Stimulated activated CD4-positive, alpha-beta T cell treated with anti-CD3 and anti-CD28 coated beads, Interleukin-2, amount 100 ng/mL, for 4 hours (primary cell): ENCODE measurements around the gene CD6.
A peak's percentile ranks its signal among the peaks of the same experiment; 100 is the strongest.

Experiments
- DNase-seq: peaks from one replicate; pipeline ENCODE4 v3.0.0-alpha.2; 2020; ENCODE audit warnings: low read depth

The CD6 gene

DNA sequence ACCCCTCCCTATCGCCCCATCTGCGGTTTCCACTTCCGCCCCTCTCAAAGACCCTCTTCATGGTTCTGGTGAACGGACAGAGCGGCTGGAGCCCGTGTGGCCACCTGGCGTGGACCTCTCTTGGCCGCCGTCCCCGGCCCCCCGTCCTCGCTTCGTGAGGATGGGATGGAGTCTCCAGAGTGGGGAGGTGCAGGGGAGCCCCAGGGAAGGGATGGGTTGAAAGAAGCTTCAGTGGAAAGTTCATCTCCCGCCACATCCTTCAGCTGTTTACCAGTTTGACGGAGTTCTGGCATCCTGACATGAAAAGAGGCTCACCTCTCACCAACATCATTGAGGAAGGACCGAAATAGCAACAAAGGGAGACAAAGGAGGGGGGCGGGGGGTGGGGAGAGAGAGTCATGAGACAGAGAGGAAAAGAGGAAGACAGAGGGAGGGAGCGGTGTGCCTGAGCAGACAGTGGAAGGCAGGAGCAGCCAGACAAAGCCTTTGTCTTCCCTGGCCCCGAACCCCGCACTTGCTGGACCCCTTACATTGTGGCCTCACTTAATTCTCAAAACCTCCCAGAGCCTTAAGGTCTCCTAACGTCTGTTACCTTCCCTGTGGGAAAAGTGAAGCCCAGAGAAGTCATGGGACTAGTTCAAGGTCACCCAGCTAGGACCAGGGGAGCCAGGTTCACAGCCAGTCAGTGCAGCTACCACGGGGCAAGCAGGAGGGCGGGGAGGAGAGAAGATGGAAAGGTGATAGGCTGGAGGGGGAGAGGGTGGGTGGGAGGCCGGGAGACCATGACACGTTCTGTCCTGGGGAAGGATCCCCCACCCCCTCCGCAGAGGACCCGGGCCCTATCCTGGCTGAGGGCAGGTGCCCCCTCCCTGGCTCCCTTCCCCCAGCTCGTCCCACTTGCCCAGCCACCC lies 54.9 kb downstream of the CD6 start:
- no peak for DNase-seq

GRCh38 chr11:61027141-61027840 lies 55.8 kb downstream of the CD6 start:
- no peak for DNase-seq

- DNase-seq: peak; percentile 79
Measured at GRCh38 chr11:61028135-61028729, 56.8 kb downstream of the CD6 start.

GRCh38 chr11:61032824-61033223 lies 61.3 kb downstream of the CD6 start:
- DNase-seq: no peak

DNA sequence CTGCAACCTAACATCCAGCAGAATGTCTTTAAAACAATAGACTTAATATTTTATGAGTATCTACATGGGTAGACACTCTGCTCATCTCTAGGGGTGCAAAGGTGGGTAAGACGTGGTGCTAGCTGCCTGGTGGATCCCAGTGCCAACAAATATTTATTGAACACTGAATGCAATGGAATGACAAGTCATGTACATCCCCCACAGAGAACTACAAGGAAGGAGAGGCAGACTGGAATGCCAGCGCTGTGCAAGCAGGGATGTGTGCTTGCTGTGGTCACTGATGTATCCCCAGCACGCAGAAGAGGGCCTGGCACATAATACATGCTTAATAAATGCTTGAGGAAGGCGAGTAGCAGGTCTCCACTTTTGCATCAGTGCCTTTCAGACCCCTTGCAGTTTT lies 61.9 kb downstream of the CD6 start:
- DNase-seq: no peak

DNA sequence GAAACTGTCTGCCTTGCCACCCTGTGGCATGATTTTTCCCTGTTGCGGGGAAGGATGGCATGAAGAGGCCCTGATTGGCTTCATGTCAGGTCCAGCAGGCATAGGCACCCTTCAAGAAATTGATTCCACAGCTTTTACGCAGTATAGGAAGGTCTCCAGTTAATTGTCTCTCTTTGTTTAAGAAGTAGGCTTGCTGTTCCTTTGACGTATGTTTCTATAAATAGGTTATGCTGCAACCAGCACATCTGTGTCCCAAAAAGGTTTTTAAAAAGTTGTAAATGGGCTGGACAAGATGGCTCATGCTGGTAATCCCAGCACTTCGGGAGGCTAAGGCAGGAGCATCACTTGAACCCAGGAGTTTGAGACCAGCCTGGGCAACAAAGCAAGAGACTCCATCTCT lies 62.6 kb downstream of the CD6 start:
- DNase-seq: no peak

DNA sequence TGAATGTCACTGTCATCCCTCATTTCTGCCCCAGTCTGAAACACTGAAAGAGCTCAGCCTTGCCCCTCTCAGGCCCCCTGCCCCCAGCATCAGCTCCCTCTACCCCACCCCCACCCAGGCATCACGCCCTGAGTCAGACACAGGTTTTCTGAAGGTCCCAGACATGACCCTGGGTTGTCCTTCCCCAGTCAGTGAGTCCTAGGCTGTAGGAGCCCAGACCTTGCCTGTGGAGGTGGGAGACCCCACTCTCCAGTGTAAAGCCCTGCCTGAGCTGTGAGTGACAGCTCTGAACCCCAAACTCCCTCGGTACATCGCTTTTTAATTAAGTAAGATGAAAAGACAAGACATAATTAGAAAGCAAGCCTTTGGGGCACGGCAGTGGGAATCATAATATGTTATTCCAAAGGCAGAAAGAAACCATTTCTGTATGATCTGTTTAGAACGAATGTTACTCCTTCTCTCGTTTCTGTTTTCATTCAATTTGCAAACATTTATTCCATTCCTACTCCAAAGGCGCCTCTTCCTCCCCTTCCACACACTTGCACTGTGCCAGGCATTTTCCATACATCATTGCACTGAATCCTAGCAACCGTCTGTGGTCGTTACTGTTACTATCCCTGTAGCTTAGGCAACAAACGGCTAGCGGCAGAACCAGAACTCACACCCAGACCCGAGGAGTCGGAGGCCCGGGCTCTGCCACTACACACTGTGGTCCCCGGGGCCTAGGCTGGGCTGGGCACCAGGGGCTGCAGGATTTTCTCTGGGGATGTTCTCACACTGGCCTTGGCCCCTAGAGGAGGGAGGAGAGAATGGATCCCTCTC lies 63.4 kb downstream of the CD6 start:
- DNase-seq: no peak

DNA sequence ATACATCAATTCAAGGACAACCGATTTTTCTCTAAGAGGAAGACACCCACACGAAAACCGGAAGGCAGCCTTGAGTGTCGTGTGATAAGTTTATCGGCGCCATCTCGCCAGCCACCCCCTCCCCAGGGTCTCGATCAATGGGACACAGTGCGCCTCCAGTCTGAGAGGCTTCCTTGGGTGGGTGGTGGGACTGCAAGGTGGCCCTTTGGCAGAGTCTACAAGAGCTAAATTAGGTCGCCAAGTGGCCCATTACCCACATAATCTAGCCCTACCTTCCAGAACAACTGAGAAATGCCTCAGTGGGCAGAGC lies 64.0 kb downstream of the CD6 start:
- no peak for DNase-seq

DNA sequence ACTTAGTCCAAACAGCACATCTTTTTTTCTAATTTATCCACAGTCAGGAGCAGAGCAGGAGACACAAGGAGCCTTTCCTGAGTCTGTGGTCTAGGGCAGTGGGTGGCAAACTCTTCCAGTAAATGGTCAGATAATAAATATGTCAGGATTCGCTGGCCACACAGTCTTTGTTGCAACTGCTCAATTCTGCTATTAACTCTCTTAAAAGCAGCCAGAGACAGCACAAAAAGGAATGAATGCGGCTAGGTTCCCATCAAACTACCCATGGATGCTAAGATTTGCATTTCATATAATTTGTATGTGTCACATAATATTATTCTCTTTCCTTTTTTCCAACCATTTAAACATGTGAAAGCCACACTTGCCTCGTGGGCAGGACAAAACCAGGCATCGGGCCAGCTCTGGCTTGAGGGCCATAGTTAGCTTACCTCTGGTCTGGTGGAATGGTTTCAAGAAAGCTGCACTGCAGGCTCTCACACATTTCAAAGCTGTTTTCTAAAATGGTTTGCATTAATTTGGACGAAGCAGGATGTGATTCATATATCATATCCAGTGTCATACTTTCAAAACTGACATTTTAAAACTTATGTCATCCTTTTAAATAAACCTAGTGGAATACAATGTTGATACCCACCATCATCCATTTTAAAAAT lies 66.1 kb downstream of the CD6 start:
- DNase-seq: no peak

- DNase-seq: no peak
Measured at GRCh38 chr11:61039916-61040315, 68.4 kb downstream of the CD6 start.

- peak; percentile 79 for DNase-seq
Measured at GRCh38 chr11:61041755-61042518, 70.5 kb downstream of the CD6 start.

GRCh38 chr11:61042537-61042936 lies 71.1 kb downstream of the CD6 start:
- no peak for DNase-seq

GRCh38 chr11:61042961-61043540 lies 71.6 kb downstream of the CD6 start:
- no peak for DNase-seq

GRCh38 chr11:61045271-61045670 lies 73.8 kb downstream of the CD6 start:
- DNase-seq: no peak

DNA sequence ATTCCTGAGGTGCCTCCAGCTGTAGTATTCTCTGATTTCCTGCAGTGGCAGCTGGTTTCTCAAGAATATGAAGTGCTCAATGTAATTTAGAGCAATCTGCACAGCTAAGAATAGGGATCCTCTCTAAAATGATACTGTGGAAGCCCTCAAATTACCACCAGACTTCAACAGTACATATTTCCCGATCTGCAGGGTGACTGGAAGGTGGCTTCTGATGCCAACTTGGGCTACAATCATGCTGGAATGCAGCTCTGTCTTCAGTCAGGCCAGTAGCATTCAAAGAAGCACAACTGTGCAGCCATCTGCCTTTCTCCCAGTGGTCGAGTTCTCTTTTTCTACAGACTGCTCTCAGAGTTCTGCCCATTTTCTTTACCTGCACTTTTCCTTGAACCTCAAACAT lies 75.4 kb downstream of the CD6 start:
- no peak for DNase-seq

DNA sequence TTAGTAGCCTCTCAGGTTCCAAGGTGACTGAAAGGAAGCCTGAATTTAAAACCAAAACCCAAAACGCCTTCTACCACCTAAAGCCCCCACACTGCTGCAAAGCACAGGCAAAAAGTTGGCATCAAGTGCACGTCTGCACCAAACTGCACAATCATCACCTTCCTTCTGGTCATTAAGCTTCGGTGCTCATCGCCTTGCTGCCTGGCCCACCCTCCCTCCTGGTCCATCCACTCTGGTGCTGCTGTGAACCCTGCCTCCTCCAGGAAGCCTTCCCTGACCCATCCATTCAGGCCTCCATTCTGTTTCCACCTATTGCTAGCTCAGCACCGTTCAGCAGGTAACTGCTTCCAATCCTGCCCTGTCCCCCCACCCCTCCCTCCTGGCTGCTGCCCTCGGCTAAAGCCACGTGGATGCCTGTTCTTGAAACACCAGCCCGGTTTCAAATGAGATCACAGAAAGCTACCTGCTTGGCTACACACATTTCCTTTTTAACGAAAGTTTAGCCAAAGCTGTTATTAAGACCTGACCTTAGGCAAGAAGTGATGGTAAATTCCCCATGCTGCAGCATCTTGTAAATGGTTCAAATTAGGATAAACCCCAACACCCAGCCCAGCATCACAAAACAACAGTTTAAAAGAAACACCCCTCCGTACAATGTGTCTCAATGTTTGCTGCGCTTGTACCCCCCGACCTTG lies 77.0 kb downstream of the CD6 start:
- no peak for DNase-seq

DNA sequence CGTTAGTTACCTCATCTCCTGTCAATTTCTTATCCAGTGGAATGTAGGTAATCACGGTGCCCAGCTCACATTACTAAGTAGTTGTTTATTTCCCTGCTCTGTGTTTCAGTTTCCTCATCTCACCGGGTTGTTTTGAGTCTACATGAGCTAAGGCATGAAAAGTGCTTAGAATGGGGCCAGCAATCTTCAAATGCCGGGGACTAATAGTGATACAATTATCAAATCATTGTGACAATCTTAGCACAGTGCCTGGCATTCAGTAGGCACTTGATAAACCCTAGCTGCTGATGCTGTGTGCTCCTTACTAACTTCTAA lies 77.5 kb downstream of the CD6 start:
- DNase-seq: no peak

DNA sequence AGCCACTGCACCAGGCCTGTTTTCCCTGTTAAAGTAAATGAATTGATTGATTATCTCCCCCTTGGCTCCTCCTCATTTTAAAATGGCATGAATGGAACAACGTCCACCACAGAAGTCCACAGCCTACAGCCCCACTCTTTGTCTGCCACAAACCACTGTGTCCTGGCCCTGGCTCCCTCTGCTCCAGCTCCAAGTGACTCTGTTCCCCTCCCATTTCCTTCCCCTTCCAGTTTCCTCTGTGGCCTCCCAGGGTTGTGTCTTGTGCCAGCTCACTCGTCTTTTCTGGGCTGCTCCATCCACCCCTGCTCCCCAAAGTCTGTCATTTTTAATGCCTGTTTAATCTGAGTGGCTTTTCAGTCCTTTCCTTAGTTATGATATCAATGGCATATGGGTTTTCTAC lies 78.4 kb downstream of the CD6 start:
- no peak for DNase-seq

GRCh38 chr11:61052182-61052972 lies 80.9 kb downstream of the CD6 start:
- DNase-seq: no peak
